IgD-negative memory B cell (primary cell): ENCODE measurements around the gene SHISAL2A. TPM values are rescaled to one million over a fixed set of nuclear protein-coding genes. Genes with fewer than 3 reads are reported as not detected.
"Not testable (repeated sequence)": the region's sequence is repeated elsewhere in the genome, so short reads cannot be mapped to it uniquely, and the experiment has no call there.

Experiments
- H3K27ac Mint-ChIP-seq, 3 donors: one replicate each; pipeline ENCODE4 v1.8.0; 2020 to 2022; ENCODE audit warnings: mild to moderate bottlenecking in 3 of 3, mixed read lengths in 3 of 3, moderate library complexity in 1 of 3
- H3K27me3 Mint-ChIP-seq: one replicate; pipeline ENCODE4 v1.8.0; 2021; ENCODE audit warnings: mixed read lengths
- H3K36me3 Mint-ChIP-seq: one replicate; pipeline ENCODE4 v1.8.0; 2020; ENCODE audit warnings: mild to moderate bottlenecking, mixed read lengths
- H3K4me1 Mint-ChIP-seq, 3 donors: one replicate each; pipeline ENCODE4 v1.8.0; 2020 to 2022; ENCODE audit warnings: mixed read lengths in 3 of 3, mild to moderate bottlenecking in 1 of 3
- H3K4me3 Mint-ChIP-seq, 4 donors: one replicate each; pipeline ENCODE4 v1.8.0; 2020 to 2022; ENCODE audit warnings: mild to moderate bottlenecking in 4 of 4, mixed read lengths in 4 of 4, moderate library complexity in 3 of 4
- H3K9me3 Mint-ChIP-seq, 3 donors: one replicate each; pipeline ENCODE4 v1.8.0; 2020 to 2021; ENCODE audit warnings: mixed read lengths in 3 of 3, mild to moderate bottlenecking in 1 of 3
- polyA plus RNA-seq: library from polyadenylated mRNA; unstranded; fragments of 300-500 nt; fragmentation: Illumina TruSeq; gene quantifications from one replicate; pipeline ENCODE4 v1.2.3, GENCODE V29; 2021

The SHISAL2A gene
- polyA plus RNA-seq, 1 donor from 2014 or later = 17.6 TPM

DNA sequence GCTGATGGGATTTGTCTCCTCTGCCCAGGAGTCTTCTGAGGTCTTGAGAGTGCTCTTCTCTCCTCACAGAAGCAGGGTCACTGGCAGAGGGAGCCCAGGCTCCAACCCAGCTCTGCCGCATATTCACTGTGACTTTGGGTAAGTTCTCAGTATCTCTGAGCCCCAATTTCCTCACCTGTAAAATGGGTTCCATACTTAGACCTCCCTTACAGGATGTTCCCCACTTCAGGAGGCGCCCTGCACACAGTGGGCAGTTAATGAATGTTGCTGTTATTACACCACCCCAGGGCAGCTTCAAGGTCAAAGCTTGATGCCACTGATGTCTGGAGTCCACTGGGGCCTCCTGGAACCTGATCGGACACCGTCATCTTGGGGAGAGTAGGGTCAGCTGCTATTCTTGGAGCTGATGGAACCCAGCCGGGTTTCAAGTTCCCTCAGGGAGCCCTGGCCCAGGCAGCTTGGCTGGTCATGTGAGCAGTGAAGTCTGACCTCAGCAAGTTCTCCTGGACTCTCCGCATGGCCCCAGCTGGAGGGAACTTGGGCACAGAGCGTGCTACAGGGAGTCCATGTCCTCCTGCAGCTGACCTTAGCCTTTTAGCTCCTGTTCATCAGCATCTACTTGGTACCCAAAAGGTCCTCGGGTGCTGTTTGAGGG, 43.4 kb downstream of the SHISAL2A start:
- Mint-ChIP-seq H3K4me3 (no peak overlapping the region), H3K36me3 (no peaks in the 10 kb centered on the region), H3K4me1 (peaks cover 1 to 4% (median 2%) of the 10 kb centered on the region in 3 donors), H3K9me3 (no peaks in the 10 kb centered on the region), H3K27ac (no peak overlapping the region), H3K27me3 (no peaks in the 10 kb centered on the region)

DNA sequence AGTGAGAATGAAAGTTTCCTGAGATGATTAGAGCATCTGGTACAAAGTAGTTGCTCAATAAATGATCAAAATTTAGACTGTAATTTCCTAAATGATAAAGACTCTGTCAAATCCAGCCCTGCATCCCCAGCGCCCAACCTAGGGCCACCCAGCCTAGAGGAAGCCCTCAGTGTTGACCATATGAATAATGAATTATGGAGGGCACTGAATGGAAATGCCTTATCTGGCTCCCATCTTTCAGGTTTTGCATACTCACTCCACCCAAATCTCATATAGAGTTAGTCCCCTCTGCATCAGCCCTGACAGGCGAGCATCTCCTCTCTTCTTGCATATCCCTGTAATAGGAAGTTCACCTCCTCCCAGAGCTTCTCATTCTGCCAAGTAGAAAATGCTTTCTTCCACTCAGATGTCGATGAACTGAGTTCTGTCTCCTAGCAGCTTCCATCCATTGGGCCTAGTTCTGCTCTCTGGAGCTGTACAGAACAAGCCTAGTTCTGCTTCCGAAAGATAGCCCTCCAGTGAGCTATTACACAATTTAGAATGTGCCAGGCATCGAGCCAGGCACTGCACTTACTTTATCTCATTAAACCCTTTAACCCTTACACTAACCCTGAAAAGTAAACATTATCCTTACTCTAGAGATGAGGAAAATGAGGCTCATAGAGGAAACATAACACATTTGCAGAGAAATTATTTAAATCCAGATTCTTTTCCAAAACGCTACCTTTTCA, 44.3 kb downstream of the SHISAL2A start:
- no peaks in the 10 kb centered on the region for H3K9me3 Mint-ChIP-seq
- H3K36me3 Mint-ChIP-seq = no peaks in the 10 kb centered on the region
- peaks cover 1 to 4% (median 2%) of the 10 kb centered on the region in 3 donors for H3K4me1 Mint-ChIP-seq
- no peaks in the 10 kb centered on the region for H3K27me3 Mint-ChIP-seq
- no peak overlapping the region for H3K4me3 Mint-ChIP-seq
- H3K27ac Mint-ChIP-seq = peak overlapping the region in 1 of 3 donors; percentile 91

DNA sequence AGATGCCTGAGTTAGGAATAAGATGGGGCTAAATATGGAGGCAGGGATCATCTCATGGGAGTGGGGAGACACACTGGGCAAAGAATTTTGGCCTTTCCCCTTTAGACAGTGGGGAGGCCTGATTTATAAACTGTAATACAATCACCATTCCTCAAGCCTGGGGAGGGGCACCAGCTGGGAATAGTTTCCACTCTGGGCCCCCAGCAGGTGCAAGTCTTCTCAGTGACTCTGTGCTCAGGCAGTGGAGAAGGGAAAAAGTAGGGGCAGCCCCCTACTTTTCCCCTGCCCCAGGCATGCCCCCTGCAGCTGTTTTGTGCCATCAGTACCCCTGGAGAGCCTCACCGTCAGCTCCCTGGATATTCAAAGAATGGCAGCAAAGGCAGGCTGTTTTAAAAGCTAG, 46.1 kb downstream of the SHISAL2A start:
- Mint-ChIP-seq H3K27ac (no peak overlapping the region), H3K4me1 (peaks cover 3 to 4% (median 3%) of the 10 kb centered on the region in 3 donors), H3K27me3 (no peaks in the 10 kb centered on the region)

DNA sequence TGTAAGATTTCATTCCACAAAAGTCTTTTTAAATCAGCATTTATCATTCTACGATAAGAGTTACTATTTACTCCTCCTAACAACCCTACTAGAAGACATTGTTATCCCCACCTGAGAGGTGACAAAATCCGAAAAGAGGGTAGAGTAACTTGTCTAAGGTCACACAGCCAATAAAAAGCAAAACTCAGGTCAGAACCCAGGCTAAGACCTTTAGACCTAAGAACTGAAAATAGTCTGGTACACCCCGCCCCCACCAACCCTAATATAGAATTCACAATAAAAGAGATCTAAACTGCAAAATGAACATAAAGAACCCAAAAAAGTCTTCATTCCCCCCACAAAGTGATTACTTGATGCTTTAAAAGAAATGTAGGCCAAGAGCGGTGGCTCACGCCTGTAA, 46.5 kb downstream of the SHISAL2A start:
- Mint-ChIP-seq H3K4me3 (no peak overlapping the region), H3K36me3 (no peaks in the 10 kb centered on the region), H3K27me3 (no peaks in the 10 kb centered on the region), H3K27ac (peak overlapping the region in 1 of 3 donors; percentile 83), H3K9me3 (peaks cover 0 to 8% (median 0%) of the 10 kb centered on the region in 3 donors), H3K4me1 (peaks cover 3 to 4% (median 3%) of the 10 kb centered on the region in 3 donors)

More for the DNA sequence above, 46.1 kb downstream of the SHISAL2A start:
- Mint-ChIP-seq H3K9me3 (peaks cover 0 to 8% (median 0%) of the 10 kb centered on the region in 3 donors), H3K36me3 (no peaks in the 10 kb centered on the region), H3K4me3 (no peak overlapping the region)

DNA sequence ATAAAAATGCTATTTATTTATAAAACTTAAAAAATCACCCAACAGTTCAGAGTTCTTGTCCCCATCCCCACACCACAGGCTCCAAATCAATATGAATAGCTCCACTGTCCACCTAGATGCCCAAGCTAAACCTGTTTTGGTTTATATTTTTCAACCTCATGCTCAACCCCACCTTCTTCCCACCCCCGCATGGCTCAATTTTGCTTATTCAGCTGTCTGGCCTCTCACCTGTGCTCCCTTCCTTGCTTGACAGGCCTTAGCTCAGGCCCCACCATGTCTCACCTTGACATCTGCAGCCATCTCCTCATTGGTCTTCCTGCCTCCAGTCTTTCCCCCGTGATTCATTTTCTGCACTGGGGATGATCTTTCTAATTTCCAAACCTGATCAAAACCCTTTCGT, 47.4 kb downstream of the SHISAL2A start:
- H3K27me3 Mint-ChIP-seq = no peaks in the 10 kb centered on the region

DNA sequence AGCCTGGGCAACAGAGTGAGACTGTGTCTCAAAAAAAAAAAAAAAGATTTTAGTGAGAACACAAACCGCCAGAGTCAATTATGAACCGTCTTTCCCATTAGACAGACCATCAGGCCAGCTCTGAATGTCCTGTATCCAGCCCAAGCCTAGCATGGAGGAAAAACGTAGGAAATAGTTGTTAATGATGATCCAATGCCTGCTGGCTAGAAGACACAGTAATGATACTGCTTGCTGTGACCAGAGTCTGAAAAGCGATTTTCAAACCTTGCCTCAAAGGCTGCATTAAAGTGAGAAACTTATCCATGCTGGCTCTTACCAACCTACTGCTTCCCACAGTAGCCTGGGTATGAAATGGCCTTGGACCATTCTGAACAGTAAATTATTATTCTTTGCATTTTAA, 48.2 kb downstream of the SHISAL2A start:
- H3K27me3 Mint-ChIP-seq = no peaks in the 10 kb centered on the region
- peaks cover 7 to 13% (median 10%) of the 10 kb centered on the region in 3 donors for H3K4me1 Mint-ChIP-seq
- peaks cover 0 to 8% (median 0%) of the 10 kb centered on the region in 3 donors for H3K9me3 Mint-ChIP-seq
- no peaks in the 10 kb centered on the region for H3K36me3 Mint-ChIP-seq
- H3K27ac Mint-ChIP-seq = no peak overlapping the region
- no peak overlapping the region for H3K4me3 Mint-ChIP-seq

More for the DNA sequence above, 47.4 kb downstream of the SHISAL2A start:
- Mint-ChIP-seq H3K4me3 (no peak overlapping the region), H3K9me3 (peaks cover 0 to 8% (median 0%) of the 10 kb centered on the region in 3 donors), H3K36me3 (no peaks in the 10 kb centered on the region), H3K4me1 (peaks cover 3 to 11% (median 7%) of the 10 kb centered on the region in 3 donors), H3K27ac (no peak overlapping the region)

DNA sequence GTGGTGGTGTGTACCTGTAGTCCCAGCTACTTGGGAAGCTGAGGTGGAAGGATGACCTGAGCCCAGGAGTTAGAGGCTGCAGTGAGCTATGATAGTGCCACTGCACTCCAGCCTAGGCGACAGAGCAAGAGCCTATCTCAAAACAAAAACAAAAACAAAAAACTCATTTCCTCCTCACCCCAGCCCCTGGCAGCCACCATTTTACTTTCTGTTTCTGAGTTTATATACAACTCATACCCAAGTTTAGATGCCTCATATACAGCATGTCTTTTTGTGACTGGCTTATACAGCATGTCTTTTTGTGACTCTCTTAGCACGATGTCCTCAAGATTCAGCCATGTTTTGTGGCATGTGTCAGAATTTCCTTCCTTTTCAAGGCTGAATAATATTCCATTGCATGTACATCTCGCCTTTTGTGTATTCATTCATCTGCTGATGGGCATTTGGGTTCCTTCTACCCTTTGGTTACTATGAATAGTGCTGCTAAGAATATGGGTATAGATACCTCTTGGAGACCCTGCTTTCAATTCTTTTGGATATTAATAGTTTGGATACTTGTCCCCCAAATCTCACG, 50.5 kb downstream of the SHISAL2A start:
- H3K27me3 Mint-ChIP-seq = no peaks in the 10 kb centered on the region
- H3K9me3 Mint-ChIP-seq = peaks cover 0 to 8% (median 0%) of the 10 kb centered on the region in 3 donors
- peak overlapping the region in 1 of 3 donors; percentile 54 for H3K27ac Mint-ChIP-seq
- H3K4me1 Mint-ChIP-seq = peaks cover 8 to 16% (median 12%) of the 10 kb centered on the region in 3 donors
- H3K36me3 Mint-ChIP-seq = no peaks in the 10 kb centered on the region
- no peak overlapping the region for H3K4me3 Mint-ChIP-seq

DNA sequence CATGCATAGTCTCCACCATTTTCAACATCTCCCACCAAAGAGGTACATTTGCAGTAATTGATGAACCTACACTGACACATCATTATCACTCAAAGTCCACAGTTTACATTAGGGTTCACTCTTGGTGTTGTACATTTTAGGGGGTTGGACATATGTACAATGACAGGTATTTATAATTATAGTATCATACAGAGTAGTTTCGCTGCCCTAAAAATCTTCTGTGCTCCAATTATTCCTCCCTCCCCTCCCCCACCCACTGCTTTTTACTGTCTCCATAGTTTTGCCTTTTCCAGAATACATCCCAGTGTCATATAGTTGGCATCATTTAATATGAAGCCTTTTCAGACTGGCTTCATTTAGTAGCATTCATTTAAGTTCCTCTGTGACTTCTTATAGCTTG, 51.6 kb downstream of the SHISAL2A start:
- H3K27ac Mint-ChIP-seq = no peak overlapping the region
- H3K27me3 Mint-ChIP-seq = no peaks in the 10 kb centered on the region
- peaks cover 0 to 8% (median 0%) of the 10 kb centered on the region in 3 donors for H3K9me3 Mint-ChIP-seq
- no peaks in the 10 kb centered on the region for H3K36me3 Mint-ChIP-seq
- H3K4me1 Mint-ChIP-seq = peaks cover 8 to 14% (median 9%) of the 10 kb centered on the region in 3 donors
- no peak overlapping the region for H3K4me3 Mint-ChIP-seq

DNA sequence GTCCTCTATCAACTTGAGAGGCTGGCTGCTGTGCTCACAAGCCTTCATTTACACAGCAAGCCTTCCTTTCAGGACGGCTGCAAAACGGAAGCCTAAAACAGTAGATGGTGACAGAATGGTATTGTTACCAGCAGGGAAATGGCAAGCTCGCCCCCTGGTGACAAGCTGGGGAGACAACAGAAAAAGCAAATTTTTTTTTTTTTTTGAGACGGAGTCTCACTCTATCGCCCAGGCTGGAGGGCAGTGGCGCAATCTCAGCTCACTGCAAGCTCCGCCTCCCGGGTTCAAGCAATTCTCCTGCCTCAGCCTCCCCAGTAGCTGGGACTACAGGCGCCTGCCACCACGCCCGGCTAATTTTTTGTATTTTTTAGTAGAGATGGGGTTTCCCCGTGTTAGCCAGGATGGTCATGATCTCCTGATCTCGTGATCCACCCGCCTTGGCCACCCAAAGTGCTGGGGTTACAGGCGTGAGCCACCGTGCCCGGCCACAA, 53.3 kb downstream of the SHISAL2A start:
- H3K9me3 Mint-ChIP-seq = not testable (repeated sequence)

DNA sequence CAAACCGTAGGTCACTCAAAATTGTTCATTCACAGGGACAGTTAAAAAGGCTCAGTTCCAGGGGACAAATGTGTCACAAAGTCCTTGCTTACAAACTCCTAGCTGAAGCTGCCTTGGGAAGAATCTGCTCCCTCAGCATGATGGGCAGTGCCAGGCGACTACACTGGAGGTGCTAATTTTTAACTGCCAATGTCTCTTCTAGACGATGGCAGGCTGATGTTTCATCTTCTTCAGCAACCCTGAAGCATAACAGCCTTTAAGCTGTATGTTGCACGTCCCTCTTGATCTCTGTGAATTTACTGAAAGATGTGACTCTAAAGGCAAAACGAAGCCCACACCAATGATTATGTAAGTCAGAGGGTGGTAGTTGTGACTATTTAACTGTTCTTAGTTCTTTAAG, 53.9 kb downstream of the SHISAL2A start:
- Mint-ChIP-seq H3K4me1 (peaks cover 8 to 14% (median 10%) of the 10 kb centered on the region in 3 donors), H3K9me3 (peaks cover 0 to 8% (median 0%) of the 10 kb centered on the region in 3 donors), H3K36me3 (peaks cover 2% of the 10 kb centered on the region), H3K4me3 (no peak overlapping the region), H3K27me3 (no peaks in the 10 kb centered on the region), H3K27ac (peak overlapping the region in 1 of 3 donors; percentile 64)

More for the DNA sequence above, 53.3 kb downstream of the SHISAL2A start:
- H3K27ac Mint-ChIP-seq = peak overlapping the region in 2 of 3 donors; percentile 39 to 50
- peak overlapping the region in 2 of 4 donors; percentile 23 to 81 for H3K4me3 Mint-ChIP-seq
- peaks cover 8 to 14% (median 8%) of the 10 kb centered on the region in 3 donors for H3K4me1 Mint-ChIP-seq
- not testable (repeated sequence) for H3K27me3 Mint-ChIP-seq, H3K36me3 Mint-ChIP-seq

DNA sequence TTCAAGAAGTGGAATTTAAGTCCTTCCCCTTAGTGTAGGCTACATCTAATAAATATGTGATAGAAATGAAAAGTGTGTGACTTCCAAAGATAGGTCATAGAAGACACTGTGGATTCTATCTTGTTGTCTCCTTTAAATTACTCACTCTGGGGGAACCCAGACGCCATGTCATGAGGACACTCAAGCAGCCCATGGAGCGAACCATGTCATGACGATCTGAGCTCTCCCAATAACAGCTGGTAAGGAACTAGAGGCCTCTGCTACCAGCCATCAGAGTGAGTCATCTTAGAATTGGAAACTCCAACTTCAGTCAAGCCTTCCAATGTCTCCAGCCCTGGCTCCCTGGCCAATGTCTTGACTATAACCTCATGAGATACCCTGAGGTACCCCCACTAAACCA, 58.9 kb downstream of the SHISAL2A start:
- peaks cover 7% of the 10 kb centered on the region for H3K36me3 Mint-ChIP-seq
- H3K9me3 Mint-ChIP-seq = no peaks in the 10 kb centered on the region
- peak overlapping the region in 1 of 4 donors; percentile 22 for H3K4me3 Mint-ChIP-seq
- H3K27ac Mint-ChIP-seq = peak overlapping the region in 1 of 3 donors; percentile 54
- no peaks in the 10 kb centered on the region for H3K27me3 Mint-ChIP-seq
- peaks cover 4 to 11% (median 6%) of the 10 kb centered on the region in 3 donors for H3K4me1 Mint-ChIP-seq

DNA sequence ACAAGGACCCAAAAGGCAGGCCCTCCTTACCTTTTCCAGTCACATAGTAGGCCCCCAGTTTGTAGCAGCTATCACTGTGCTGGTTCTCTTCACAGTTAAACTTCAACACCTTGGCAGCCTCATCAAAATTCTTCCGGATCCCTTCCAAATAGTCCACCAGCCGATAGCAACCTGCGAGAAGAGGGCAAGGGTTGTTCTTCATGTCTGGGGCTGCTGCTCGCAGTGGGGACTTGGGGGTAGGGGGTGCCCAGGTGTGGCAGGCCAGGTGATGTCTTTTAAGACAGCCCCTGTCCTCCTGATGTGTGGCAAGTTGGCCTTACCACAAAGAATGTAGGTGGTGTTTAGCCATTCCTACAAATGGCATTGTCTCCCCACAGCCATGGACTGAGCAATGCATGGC, 59.7 kb downstream of the SHISAL2A start:
- Mint-ChIP-seq H3K9me3 (no peaks in the 10 kb centered on the region), H3K27ac (peak overlapping the region in 1 of 3 donors; percentile 54), H3K36me3 (peaks cover 7% of the 10 kb centered on the region), H3K4me3 (no peak overlapping the region), H3K4me1 (peaks cover 5 to 15% (median 10%) of the 10 kb centered on the region in 3 donors), H3K27me3 (no peaks in the 10 kb centered on the region)

DNA sequence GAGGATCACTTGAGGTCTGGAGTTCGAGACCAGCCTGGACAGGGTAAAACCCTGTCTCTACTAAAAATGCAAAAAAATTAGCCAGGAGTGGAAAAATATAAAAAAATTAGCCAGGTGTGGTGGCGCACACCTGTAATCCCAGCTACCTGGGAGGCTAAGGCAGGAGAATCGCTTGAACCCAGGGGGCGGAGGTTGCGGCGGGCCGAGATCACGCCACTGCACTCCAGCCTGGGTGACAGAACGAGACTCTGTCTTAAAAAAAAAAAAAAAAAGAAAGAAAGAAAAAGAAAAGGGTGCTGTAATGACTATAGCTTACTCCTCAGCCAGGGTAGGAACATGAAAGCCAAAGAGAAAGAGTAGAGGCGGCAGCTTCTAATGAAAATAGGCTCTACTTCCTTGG, 60.4 kb downstream of the SHISAL2A start:
- H3K27ac Mint-ChIP-seq, H3K4me3 Mint-ChIP-seq, H3K9me3 Mint-ChIP-seq, H3K27me3 Mint-ChIP-seq, H3K36me3 Mint-ChIP-seq: not testable (repeated sequence)
- H3K4me1 Mint-ChIP-seq = peaks cover 6 to 17% (median 11%) of the 10 kb centered on the region in 3 donors

DNA sequence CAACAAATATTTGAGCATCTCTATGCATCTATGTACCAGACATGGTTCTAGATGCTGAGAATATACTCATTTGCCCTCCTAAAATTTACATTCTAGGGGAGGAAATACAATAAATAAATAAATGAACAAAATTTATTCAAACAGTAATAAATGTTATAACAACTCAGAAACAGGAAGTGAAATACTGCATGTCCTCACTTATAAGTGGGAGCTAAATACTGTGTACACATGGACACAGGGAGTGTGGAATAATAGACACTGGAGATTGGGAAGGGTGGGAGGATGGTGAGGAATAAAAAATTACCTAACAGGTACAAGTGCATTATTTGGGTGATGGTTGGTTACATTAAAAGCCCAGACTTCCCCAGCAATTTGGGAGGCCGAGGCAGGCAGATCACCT, 60.9 kb downstream of the SHISAL2A start:
- peak overlapping the region in 1 of 4 donors; percentile 2 for H3K4me3 Mint-ChIP-seq
- H3K36me3 Mint-ChIP-seq = peaks cover 7% of the 10 kb centered on the region
- H3K9me3 Mint-ChIP-seq = no peaks in the 10 kb centered on the region
- no peaks in the 10 kb centered on the region for H3K27me3 Mint-ChIP-seq
- no peak overlapping the region for H3K27ac Mint-ChIP-seq
- H3K4me1 Mint-ChIP-seq = peaks cover 10 to 22% (median 16%) of the 10 kb centered on the region in 3 donors

DNA sequence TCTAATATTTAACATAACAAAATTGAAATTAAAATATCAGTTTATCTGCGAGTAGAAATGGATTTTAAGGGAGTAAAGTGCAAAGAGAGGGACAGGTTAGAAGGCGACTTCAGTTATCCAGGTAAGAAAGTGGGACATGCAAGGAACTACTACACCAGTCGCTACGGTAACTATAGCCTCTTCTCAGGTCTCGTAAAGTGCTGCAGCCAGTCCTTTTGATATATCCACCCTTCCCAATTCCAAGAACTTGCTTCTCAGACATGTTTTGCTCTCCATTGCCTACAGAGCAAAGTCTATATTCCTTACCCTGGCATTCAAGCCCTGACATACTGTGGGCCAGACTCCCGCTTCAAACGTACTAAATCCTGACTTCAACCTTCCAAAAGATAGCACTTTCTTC, 62.7 kb downstream of the SHISAL2A start:
- H3K4me1 Mint-ChIP-seq = peaks cover 10 to 23% (median 16%) of the 10 kb centered on the region in 3 donors
- H3K9me3 Mint-ChIP-seq = no peaks in the 10 kb centered on the region
- peak overlapping the region in 1 of 3 donors; percentile 32 for H3K27ac Mint-ChIP-seq
- H3K27me3 Mint-ChIP-seq = no peaks in the 10 kb centered on the region
- H3K36me3 Mint-ChIP-seq = peaks cover 7% of the 10 kb centered on the region
- peak overlapping the region in 3 of 4 donors; percentile 27 to 51 (median 27) for H3K4me3 Mint-ChIP-seq
